Measurements from ENCODE around the gene CALR.
"Not testable (repeated sequence)": the region's sequence is repeated elsewhere in the genome, so short reads cannot be mapped to it uniquely, and the experiment has no call there.

The CALR gene

GRCh38 chr19:12937927-12938778 lies at the start of gene CALR:
CALR (plus strand) TSS chr19:12938609; CDS start chr19:12938680, 71 bp downstream.
- DNase-seq, result peak; percentile 98

GRCh38 chr19:12890299-12890786 lies 48.1 kb upstream of the CALR start:
- not testable (repeated sequence) for DNase-seq

GRCh38 chr19:12890787-12891552 lies 47.4 kb upstream of the CALR start, which contains the start of gene GCDH:
GCDH (plus strand) TSS chr19:12891160; CDS start chr19:12891305, 145 bp downstream.
- peak; percentile 98 for DNase-seq

GRCh38 chr19:12891553-12892021 lies 46.8 kb upstream of the CALR start:
- DNase-seq, result no peak

GRCh38 chr19:12893582-12893981 lies 44.8 kb upstream of the CALR start:
- no peak for DNase-seq

- no peak for DNase-seq
Observed at GRCh38 chr19:12896460-12896859, 41.9 kb upstream of the CALR start.

GRCh38 chr19:12899891-12900518 lies 38.4 kb upstream of the CALR start:
- no peak for DNase-seq

- DNase-seq, result no peak
Observed at GRCh38 chr19:12907166-12907565, 31.2 kb upstream of the CALR start.

GRCh38 chr19:12912571-12912970 lies 25.8 kb upstream of the CALR start:
- no peak for DNase-seq

GRCh38 chr19:12913011-12913561 lies 25.3 kb upstream of the CALR start:
- DNase-seq, result no peak

GRCh38 chr19:12913851-12914690 lies 24.3 kb upstream of the CALR start:
- no peak for DNase-seq

GRCh38 chr19:12915860-12916259 lies 22.5 kb upstream of the CALR start:
- not testable (repeated sequence) for DNase-seq

- DNase-seq, result no peak
Observed at GRCh38 chr19:12918253-12918652, 20.2 kb upstream of the CALR start.

GRCh38 chr19:12921047-12921446 lies 17.4 kb upstream of the CALR start:
- DNase-seq, result no peak

- no peak for DNase-seq
Observed at GRCh38 chr19:12922959-12923358, 15.4 kb upstream of the CALR start.

- DNase-seq, result no peak
Observed at GRCh38 chr19:12924621-12925310, 13.6 kb upstream of the CALR start.

- no peak for DNase-seq
Observed at GRCh38 chr19:12930002-12930645, 8.3 kb upstream of the CALR start.

GRCh38 chr19:12932392-12933286 lies 5.8 kb upstream of the CALR start:
- DNase-seq, result no peak

- peak; percentile 90 for DNase-seq
Observed at GRCh38 chr19:12933287-12934072, 4.9 kb upstream of the CALR start, which contains the start of gene FARSA. FARSA (minus strand) TSS chr19:12933711; CDS start chr19:12933696, 15 bp downstream.
